GM19395 (cell line): Measurements from ENCODE around the gene CRIP2.

Source experiments
- ATAC-seq: cut with Tn5 transposase; IDR thresholded peaks from one replicate; pipeline ENCODE4 v1.9.1; 2021; ENCODE audit warnings: mild to moderate bottlenecking, moderate library complexity; ENCODE audit not compliant: unreplicated experiment

CRIP2 gene

GRCh38 chr14:105486163-105486973 lies 11.7 kb downstream of the CRIP2 start, which contains the start of gene CRIP1:
TSS of gene CRIP1 (plus strand) at chr14:105486886. CDS start at chr14:105487260, 374 bp downstream.
- ATAC-seq = no peak

GRCh38 chr14:105486974-105487448 lies 12.4 kb downstream of the CRIP2 start:
- ATAC-seq = no peak

DNA sequence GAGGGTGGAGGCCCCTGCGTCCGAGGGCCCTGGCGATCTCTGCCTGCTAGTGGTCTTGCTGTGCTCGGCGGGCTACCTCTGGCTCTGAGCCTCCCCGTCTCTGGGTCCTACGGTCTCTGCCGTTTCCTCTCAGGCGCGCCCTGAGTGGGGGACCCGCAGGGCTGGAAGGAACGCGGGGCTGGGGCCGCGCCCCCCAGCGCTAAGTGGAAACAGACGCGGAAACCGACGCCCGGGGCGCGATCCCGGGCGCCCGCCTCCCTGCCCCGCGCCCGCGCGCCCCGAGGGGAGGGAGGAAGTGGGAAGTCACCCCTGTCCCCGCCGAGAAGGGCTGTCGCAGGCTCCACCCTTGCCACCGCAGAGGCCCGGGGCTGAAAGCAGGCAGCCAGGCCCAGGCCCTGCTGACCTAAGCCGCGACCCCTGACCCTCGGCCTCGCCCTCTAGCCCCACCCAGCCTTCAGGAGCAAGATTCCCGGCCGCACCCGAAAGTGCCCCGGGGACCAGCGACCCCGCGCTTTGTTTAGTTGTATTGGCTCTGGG lies 12.9 kb downstream of the CRIP2 start:
- ATAC-seq = no peak

- no peak for ATAC-seq
Observed at GRCh38 chr14:105487986-105488777, 13.6 kb downstream of the CRIP2 start.

GRCh38 chr14:105488781-105489541 lies 14.3 kb downstream of the CRIP2 start:
- no peak for ATAC-seq

GRCh38 chr14:105489542-105490266 lies 15.1 kb downstream of the CRIP2 start:
- no peak for ATAC-seq

GRCh38 chr14:105490267-105490571 lies 15.6 kb downstream of the CRIP2 start:
- no peak for ATAC-seq

DNA sequence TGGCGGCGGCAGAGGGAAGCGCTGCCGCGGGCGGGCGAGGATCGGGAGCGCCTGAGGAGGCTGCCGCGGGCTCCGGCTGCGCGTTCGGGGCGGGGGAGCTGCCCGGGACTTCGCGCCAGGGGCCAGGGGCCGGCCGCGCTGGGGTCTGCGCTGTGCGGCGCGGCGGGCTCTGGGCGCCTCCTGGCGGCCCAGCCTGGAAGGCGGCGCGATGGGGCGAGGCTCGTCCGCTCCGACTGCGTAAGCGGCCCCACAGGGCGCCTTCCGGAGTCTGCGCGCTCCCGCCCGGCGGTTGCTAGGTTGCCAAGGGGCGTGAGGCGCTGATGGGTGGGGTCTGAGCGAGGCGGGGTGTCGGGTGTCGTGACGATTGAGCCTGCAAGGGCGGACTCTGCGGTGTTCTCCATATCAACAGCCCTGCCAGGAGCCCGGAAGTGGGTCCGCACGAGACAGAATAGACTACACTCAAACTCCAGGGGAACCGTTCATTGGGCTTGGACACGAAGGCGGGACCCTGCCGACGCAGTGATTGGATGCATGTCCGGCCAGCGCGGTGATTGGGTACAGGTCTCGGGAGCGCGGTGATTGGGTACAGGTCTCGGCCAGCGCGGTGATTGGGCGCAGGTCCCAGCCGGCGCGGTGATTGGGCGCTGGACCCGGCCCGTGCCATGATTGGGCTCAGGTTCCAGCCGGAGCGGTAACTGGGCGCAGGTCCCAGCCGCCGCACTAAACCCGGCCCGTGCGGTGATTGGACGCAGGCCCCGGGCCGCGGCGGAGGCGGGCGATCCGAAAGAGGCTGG lies 16.1 kb downstream of the CRIP2 start, which contains the start of gene TEDC1:
TEDC1 (plus strand) TSS at position 675 of the 794 bp plus-strand sequence. CDS start 130 bp downstream, outside the sequence.
- peak; percentile 79 for ATAC-seq

GRCh38 chr14:105491366-105491973 lies 16.8 kb downstream of the CRIP2 start:
- ATAC-seq = no peak

- ATAC-seq = no peak
Observed at GRCh38 chr14:105492031-105492970, 17.7 kb downstream of the CRIP2 start.

- no peak for ATAC-seq
Observed at GRCh38 chr14:105492971-105493871, 18.6 kb downstream of the CRIP2 start.

GRCh38 chr14:105493921-105494605 lies 19.4 kb downstream of the CRIP2 start:
- no peak for ATAC-seq

DNA sequence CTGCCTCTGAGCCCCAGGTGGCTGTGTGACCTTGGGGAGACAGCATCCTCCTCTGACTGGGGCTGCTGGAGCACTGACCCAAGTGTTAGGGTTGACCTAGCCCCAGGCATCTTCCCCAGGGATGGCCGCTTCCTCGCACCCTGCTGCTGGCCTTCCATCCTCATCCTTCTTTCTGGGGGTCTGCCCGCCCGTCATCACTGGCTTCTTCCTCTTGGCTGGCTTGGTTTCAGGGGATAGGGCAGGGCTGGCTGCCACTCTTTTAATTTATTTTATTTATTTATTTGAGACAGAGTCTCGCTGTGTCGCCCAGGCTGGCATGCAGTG lies 19.9 kb downstream of the CRIP2 start:
- ATAC-seq = no peak

DNA sequence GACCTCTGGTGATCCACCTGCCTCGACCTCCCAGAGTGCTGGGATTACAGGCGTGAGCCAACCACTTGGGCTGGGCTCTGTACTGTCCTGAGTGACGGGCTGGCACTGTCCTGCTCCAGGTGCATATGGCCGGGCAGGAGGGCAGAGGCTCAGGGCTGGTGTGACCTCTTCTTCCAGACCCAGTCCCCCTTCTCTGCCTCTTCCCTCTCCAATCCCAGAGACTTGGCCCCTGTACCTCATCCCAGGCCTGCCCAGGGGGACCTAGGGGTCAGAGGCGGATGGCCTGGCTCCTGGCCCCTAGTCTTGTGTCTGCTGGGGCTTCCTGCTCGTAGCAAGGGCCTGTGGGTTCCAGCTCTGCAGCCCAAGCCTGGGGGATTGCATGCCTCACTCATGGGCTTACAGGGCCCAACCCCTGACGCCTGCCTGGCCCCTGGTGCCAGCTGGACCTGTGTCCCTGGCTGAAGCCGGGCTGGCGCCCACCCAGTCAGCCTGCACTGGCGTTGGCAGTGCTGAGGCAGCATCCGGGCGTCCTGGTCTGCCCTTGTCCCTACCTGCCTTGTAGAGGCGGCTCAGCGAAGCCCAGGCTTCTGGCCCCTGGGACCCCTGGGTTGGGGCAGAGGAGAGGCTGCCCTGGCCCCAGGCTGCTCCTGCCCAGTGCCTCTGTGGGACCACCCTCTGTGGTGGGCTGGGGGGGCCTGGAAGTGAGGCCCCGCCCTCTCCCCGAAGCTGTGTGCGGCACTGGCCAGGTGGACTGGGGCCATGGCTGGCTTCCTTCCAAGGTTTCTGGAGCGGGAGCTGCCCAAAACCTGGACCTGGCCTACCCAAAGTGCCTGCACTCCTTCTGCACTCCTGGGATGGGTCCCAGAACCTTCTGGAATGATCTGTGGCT lies 20.7 kb downstream of the CRIP2 start:
- ATAC-seq = no peak
